HepG2 (cell line): Measurements from ENCODE around the gene SNAI3. TPM values are rescaled to one million over a fixed set of nuclear protein-coding genes. Genes with fewer than 3 reads are reported as not detected.

Experiments
- ATAC-seq: fragments of 200-7000 bp; cut with Tn5 transposase; 3 replicates; pipeline ENCODE4 v1.9.1; 2020; ENCODE audit warnings: mild to moderate bottlenecking, moderate library complexity
- BruUV-seq: library from RNA; stranded (reverse); fragments of 400-500 nt; replicated peaks from 2 replicates; lab custom pipeline; 2021; lab: Mats Ljungman, UMichigan
- CTCF ChIA-PET: fragments of 300-600 bp; formaldehyde crosslinking; extraction: SDS; loops from one replicate; lab custom pipeline; 2021; ENCODE audit warnings: low total read pairs, inconsistent platforms, low intra/inter-chr PET ratio; lab: Yijun Ruan, JAX
- POLR2A ChIA-PET: fragments of 350-600 bp; sonication (Branson Sonifier 250); formaldehyde crosslinking; loops from one replicate; lab custom pipeline; 2020; ENCODE audit warnings: antibody characterized with exemption, inconsistent platforms; lab: Yijun Ruan, JAX
- DNase-seq: peaks from one replicate; pipeline ENCODE4 v3.0.0-alpha.2; 2015; ENCODE audit warnings: low spot score
- FAIRE-seq: peaks from 3 replicates; lab custom pipeline; 2011; peaks lifted over from hg19 to GRCh38; lab: Jason Lieb, UNC
- H2AFZ ChIP-seq: one replicate; pipeline ENCODE4 v1.6.1; 2011; ENCODE audit warnings: low read length, inconsistent platforms
- H3K27ac ChIP-seq: fragments of 300-600 bp; 3 replicates; pipeline ENCODE4 v1.8.0; 2011; ENCODE audit warnings: mixed run types, mild to moderate bottlenecking, mixed read lengths, low read length, inconsistent platforms; ENCODE audit not compliant: insufficient read depth; ENCODE audit errors: extremely low read length
- H3K27me3 ChIP-seq, 2 experiments: fragments of 200-600 bp in 1 of 2; 2 replicates in 1 of 2; 3 replicates in 1 of 2; pipeline versions ENCODE4 v1.6.0 to v1.8.0; 2011; ENCODE audit warnings: low read length in 2 of 2, mild to moderate bottlenecking in 2 of 2, moderate library complexity in 2 of 2, inconsistent platforms in 1 of 2; ENCODE audit not compliant: insufficient read depth in 2 of 2, control insufficient read depth in 1 of 2
- H3K36me3 ChIP-seq, 2 experiments: fragments of 200-600 bp in 1 of 2; replicated peaks in 1 of 2; 2 replicates in 1 of 2; 3 replicates in 1 of 2; pipeline versions ENCODE4 v1.5.1 to v1.8.0; 2011; ENCODE audit warnings: low read length in 2 of 2, inconsistent platforms in 1 of 2; ENCODE audit not compliant: insufficient read depth in 2 of 2, control insufficient read depth in 1 of 2
- H3K4me1 ChIP-seq: 2 replicates; pipeline ENCODE4 v1.5.1; 2012; ENCODE audit warnings: low read length, inconsistent platforms; ENCODE audit not compliant: insufficient read depth
- H3K4me2 ChIP-seq: 2 replicates; pipeline ENCODE4 v1.6.0; 2011; ENCODE audit warnings: low read depth, low read length, inconsistent platforms
- H3K4me3 ChIP-seq, 3 experiments: fragments of 200-600 bp in 1 of 3; sonication (generic), shearing (Covaris generic) in 1 of 3; replicated peaks in 1 of 3; 2 replicates each; pipeline ENCODE4 v1.5.1; 2011 to 2016; ENCODE audit warnings: low read length in 3 of 3, inconsistent platforms in 2 of 3, low read depth in 2 of 3, mild to moderate bottlenecking in 2 of 3, control low read depth in 1 of 3, mixed read lengths in 1 of 3; ENCODE audit not compliant: insufficient read depth in 1 of 3
- H3K79me2 ChIP-seq: one replicate; pipeline ENCODE4 v1.6.1; 2011; ENCODE audit warnings: low read length, inconsistent platforms; ENCODE audit not compliant: insufficient read depth
- H3K9ac ChIP-seq: 2 replicates; pipeline ENCODE4 v1.6.0; 2011; ENCODE audit warnings: mild to moderate bottlenecking, low read depth, low read length, inconsistent platforms; ENCODE audit not compliant: insufficient read depth
- H3K9me3 ChIP-seq: 2 replicates; pipeline ENCODE4 v1.5.1; 2012; ENCODE audit warnings: mild to moderate bottlenecking, low read length
- H4K20me1 ChIP-seq: 2 replicates; pipeline ENCODE4 v1.6.0; 2011; ENCODE audit warnings: inconsistent platforms, mild to moderate bottlenecking, low read length, moderate library complexity; ENCODE audit not compliant: insufficient read depth
- AGO2 ChIP-seq: fragments of 200-400 bp; formaldehyde crosslinking; optimal IDR thresholded peaks from 2 replicates; pipeline ENCODE3; 2017; ENCODE audit warnings: mild to moderate bottlenecking, low read depth, low read length, moderate library complexity
- CSRNP1 ChIP-seq: sonication (generic); formaldehyde crosslinking; IDR thresholded peaks from 2 replicates; pipeline ENCODE4 v1.8.1; 2023; ENCODE audit warnings: mild to moderate bottlenecking, missing genetic modification reagents
- MXD1 ChIP-seq: sonication (generic); formaldehyde crosslinking; IDR thresholded peaks from 2 replicates; pipeline ENCODE4 v1.4.0; 2020; ENCODE audit warnings: mild to moderate bottlenecking, missing genetic modification reagents
- PHF8 ChIP-seq: sonication (generic); formaldehyde crosslinking; IDR thresholded peaks from 2 replicates; pipeline ENCODE4 v1.5.0; 2020; ENCODE audit warnings: missing genetic modification reagents
- POLR2G ChIP-seq: fragments of 200-400 bp; formaldehyde crosslinking; IDR thresholded peaks from 2 replicates; pipeline ENCODE4 v1.6.1; 2018; ENCODE audit warnings: mild to moderate bottlenecking, low read depth, low read length, moderate library complexity
- RBM22 ChIP-seq: fragments of 200-400 bp; formaldehyde crosslinking; optimal IDR thresholded peaks from 2 replicates; pipeline ENCODE3; 2017; ENCODE audit warnings: mild to moderate bottlenecking, low read length, moderate library complexity
- ZNF33B ChIP-seq: sonication (generic); formaldehyde crosslinking; IDR thresholded peaks from 2 replicates; pipeline ENCODE4 v1.5.1; 2020; ENCODE audit warnings: mild to moderate bottlenecking, missing genetic modification reagents
- ZNF562 ChIP-seq: sonication (generic); formaldehyde crosslinking; IDR thresholded peaks from 2 replicates; pipeline ENCODE4 v1.8.0; 2022; ENCODE audit warnings: missing genetic modification reagents, borderline replicate concordance
- ZNF674 ChIP-seq: sonication (generic); formaldehyde crosslinking; IDR thresholded peaks from 2 replicates; pipeline ENCODE4 v1.5.0; 2020; ENCODE audit warnings: low read depth, mild to moderate bottlenecking, missing genetic modification reagents
- ZNF687 ChIP-seq: sonication (generic); formaldehyde crosslinking; IDR thresholded peaks from 2 replicates; pipeline ENCODE4 v1.5.1; 2020; ENCODE audit warnings: mild to moderate bottlenecking, missing genetic modification reagents, moderate library complexity
- ZNF710 ChIP-seq: sonication (generic); formaldehyde crosslinking; IDR thresholded peaks from 2 replicates; pipeline ENCODE4 v1.5.0; 2020; ENCODE audit warnings: mild to moderate bottlenecking, missing genetic modification reagents, borderline replicate concordance
- WGBS: methylation state at CpG from one replicate; pipeline ENCODE4 v1.1.6; 2017; ENCODE audit warnings: low lambda C conversion rate; 5-methylcytosine and 5-hydroxymethylcytosine counted together
- in situ Hi-C: cut with HindIII; loops from 2 replicates; pipeline ENCODE4 v1.10.0; 2017; ENCODE audit warnings: low pct_unique_long_range_greater_than_20kb; ENCODE audit not compliant: extremely low pct_ligation_motif_present
- intact Hi-C: fragments of 100-400 bp; cut with micrococcal nuclease; formaldehyde crosslinking; loops from one replicate; pipeline ENCODE4 v1.10.0; 2022; ENCODE audit not compliant: unreplicated experiment
- polyA plus RNA-seq, 8 experiments: library from polyadenylated mRNA; depleted of rRNA in 3 of 8; stranded (reverse) in 7 of 8; unstranded in 1 of 8; fragments of >200 nt; fragmentation: Illumina TruSeq in 4 of 8; extraction: Trizol in 4 of 8; gene quantifications; 2 replicates each; pipeline versions ENCODE4 v1.2.1 to v1.2.3, GENCODE V29; 2011 to 2016; ENCODE audit warnings: low read depth in 4 of 8, missing spikeins in 1 of 8, mixed read lengths in 1 of 8; ENCODE audit not compliant: insufficient read depth in 1 of 8
- total RNA-seq, 5 experiments: library from RNA; depleted of rRNA; stranded (reverse); fragments of >200 nt; fragmentation: Illumina TruSeq; extraction: Trizol; gene quantifications; 2 replicates each; pipeline ENCODE4 v1.2.3, GENCODE V29; 2016; ENCODE audit warnings: low read depth in 1 of 5

The SNAI3 gene
- total and polyA plus RNA-seq, 2 of the 13 experiments (the other 11 are each of a cell fraction or from before 2014, with no cell fraction given) = 0.09 to 0.18 TPM

- TF ChIP-seq ZNF710 (CRISPR knock-in tag) = no peak
- 0 out of 2 replicates have a peak, but pooled peaks have one; percentile 51 for TF ChIP-seq ZNF33B
- TF ChIP-seq PHF8 (CRISPR knock-in tag) = 0 out of 2 replicates have a peak, but pooled peaks have one; percentile 27
- TF ChIP-seq POLR2G = 0 out of 2 replicates have a peak, but pooled peaks have one; percentile 14
- no peak for TF ChIP-seq ZNF562 (CRISPR knock-in tag)
Observed at GRCh38 chr16:88656291-88656980, 29.9 kb downstream of the SNAI3 start (continued).

- Histone ChIP-seq H3K4me1 (peaks cover 33% of the 10 kb centered on the region), H3K79me2 (peaks cover 40% of the 10 kb centered on the region), H3K4me2 (no peak overlapping the region), H3K27ac (no peak overlapping the region), H3K4me3 (no peak overlapping the region), H3K27me3 (no peaks in the 10 kb centered on the region), H3K9ac (no peak overlapping the region), H2AFZ (no peak overlapping the region), H3K36me3 (peaks cover 13 to 56% of the 10 kb centered on the region in 2 experiments), H3K9me3 (no peaks in the 10 kb centered on the region), H4K20me1 (peaks cover 27% of the 10 kb centered on the region)
- ChIA-PET POLR2A (no interaction called here), CTCF (no interaction called here)
- no peak for DNase-seq
- WGBS = 97% methylated on average over 21 of the region's 29 CpGs
- no TSS peak for BruUV-seq
- TF ChIP-seq RBM22 (peak; percentile 51), CSRNP1 (CRISPR knock-in tag) (no peak), MXD1 (CRISPR knock-in tag) (0 out of 2 replicates have a peak, but pooled peaks have one; percentile 23), ZNF687 (0 out of 2 replicates have a peak, but pooled peaks have one; percentile 17), AGO2 (peak; percentile 56), ZNF674 (CRISPR knock-in tag) (no peak)
- in situ Hi-C loops = no loop called here
- intact Hi-C loops = no loop called here
- no peak for FAIRE-seq
- ATAC-seq = no peak
Observed at GRCh38 chr16:88655733-88656281, 30.5 kb downstream of the SNAI3 start.
